ENCODE results near the gene PLXNA4.

DNA sequence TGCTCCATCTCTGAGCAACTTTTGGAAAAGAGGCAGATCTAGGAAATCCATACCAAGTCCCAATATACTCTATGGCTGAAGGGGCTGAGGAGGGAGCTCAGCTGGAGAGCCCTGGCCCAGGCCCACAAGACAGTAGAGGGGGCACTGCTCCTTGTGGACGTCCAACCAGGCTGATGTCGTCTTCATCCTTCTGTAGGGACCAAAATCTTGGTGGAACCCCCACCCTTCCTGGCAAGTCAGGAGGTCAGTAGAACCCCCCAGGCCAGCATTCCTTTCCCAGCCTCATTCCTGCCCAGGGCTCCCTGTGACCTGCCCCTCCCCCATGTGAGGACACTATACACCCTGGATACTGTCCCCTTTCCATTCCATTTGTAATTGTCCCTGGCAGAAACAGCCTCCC lies 152.0 kb downstream of the PLXNA4 start:
- TF ChIP-seq, protein P1, sequence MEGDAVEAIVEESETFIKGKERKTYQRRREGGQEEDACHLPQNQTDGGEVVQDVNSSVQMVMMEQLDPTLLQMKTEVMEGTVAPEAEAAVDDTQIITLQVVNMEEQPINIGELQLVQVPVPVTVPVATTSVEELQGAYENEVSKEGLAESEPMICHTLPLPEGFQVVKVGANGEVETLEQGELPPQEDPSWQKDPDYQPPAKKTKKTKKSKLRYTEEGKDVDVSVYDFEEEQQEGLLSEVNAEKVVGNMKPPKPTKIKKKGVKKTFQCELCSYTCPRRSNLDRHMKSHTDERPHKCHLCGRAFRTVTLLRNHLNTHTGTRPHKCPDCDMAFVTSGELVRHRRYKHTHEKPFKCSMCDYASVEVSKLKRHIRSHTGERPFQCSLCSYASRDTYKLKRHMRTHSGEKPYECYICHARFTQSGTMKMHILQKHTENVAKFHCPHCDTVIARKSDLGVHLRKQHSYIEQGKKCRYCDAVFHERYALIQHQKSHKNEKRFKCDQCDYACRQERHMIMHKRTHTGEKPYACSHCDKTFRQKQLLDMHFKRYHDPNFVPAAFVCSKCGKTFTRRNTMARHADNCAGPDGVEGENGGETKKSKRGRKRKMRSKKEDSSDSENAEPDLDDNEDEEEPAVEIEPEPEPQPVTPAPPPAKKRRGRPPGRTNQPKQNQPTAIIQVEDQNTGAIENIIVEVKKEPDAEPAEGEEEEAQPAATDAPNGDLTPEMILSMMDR (IDR thresholded peaks at IDR 0.05; ENCODE audit: low read depth, low read length, missing input control): no peak
- TF ChIP-seq FOXA1 (IDR thresholded peaks at IDR 0.05) (no peak), YY1 (IDR thresholded peaks at IDR 0.05) (no peak), RAD21 (IDR thresholded peaks at IDR 0.05) (no peak), EGR1 (IDR thresholded peaks at IDR 0.05; ENCODE audit: low read depth in 2 of 2) (no peak), GABPA (IDR thresholded peaks at IDR 0.05 in 1 of 2, conservative IDR thresholded peaks at IDR 0.05 in 1 of 2) (no peak), RXRA (IDR thresholded peaks at IDR 0.05) (no peak), JUND (IDR thresholded peaks at IDR 0.05) (no peak), TAF1 (conservative IDR thresholded peaks at IDR 0.05) (no peak), HNF4G (IDR thresholded peaks at IDR 0.05) (no peak), HNF4A (conservative IDR thresholded peaks at IDR 0.05) (no peak)
- TF ChIP-seq, protein P2, sequence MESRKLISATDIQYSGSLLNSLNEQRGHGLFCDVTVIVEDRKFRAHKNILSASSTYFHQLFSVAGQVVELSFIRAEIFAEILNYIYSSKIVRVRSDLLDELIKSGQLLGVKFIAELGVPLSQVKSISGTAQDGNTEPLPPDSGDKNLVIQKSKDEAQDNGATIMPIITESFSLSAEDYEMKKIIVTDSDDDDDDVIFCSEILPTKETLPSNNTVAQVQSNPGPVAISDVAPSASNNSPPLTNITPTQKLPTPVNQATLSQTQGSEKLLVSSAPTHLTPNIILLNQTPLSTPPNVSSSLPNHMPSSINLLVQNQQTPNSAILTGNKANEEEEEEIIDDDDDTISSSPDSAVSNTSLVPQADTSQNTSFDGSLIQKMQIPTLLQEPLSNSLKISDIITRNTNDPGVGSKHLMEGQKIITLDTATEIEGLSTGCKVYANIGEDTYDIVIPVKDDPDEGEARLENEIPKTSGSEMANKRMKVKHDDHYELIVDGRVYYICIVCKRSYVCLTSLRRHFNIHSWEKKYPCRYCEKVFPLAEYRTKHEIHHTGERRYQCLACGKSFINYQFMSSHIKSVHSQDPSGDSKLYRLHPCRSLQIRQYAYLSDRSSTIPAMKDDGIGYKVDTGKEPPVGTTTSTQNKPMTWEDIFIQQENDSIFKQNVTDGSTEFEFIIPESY (IDR thresholded peaks at IDR 0.05): no peak
- TF ChIP-seq, protein P3, sequence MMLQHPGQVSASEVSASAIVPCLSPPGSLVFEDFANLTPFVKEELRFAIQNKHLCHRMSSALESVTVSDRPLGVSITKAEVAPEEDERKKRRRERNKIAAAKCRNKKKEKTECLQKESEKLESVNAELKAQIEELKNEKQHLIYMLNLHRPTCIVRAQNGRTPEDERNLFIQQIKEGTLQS (IDR thresholded peaks at IDR 0.05): no peak
- TF ChIP-seq, protein P4, sequence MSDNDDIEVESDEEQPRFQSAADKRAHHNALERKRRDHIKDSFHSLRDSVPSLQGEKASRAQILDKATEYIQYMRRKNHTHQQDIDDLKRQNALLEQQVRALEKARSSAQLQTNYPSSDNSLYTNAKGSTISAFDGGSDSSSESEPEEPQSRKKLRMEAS (IDR thresholded peaks at IDR 0.05): no peak
